GM11168 (cell line): ENCODE data around the gene N4BP2L1.
"Not testable (repeated sequence)": the region's sequence is repeated elsewhere in the genome, so short reads cannot be mapped to it uniquely, and the experiment has no call there.

Source experiments
- in situ Hi-C: fragments of 300-500 bp; cut with MboI; formaldehyde crosslinking; loops from one replicate; pipeline ENCODE4 v1.12.0; 2022; ENCODE audit warnings: low sequenced_read_pairs; ENCODE audit not compliant: unreplicated experiment

N4BP2L1 gene

DNA sequence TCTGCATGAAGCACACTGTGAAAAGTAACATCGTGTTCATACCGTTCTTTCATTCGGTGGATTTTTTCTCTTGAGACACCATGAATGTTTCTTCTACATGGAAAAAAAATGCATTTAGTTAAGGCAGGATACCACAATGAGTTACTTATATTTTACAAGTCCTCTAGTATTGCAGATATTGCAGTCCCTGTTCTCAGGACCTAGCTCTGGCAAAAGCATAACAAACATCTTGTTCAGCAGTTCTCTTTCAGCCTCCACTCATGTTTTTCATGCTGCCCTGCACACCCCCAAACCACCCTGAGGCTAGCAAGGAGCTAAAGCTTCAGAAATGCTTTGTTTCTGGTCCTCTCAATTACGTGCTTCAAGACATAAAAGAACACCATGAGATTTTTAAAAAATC lies 24.8 kb downstream of the N4BP2L1 start:
- in situ Hi-C loops, result no loop called here

DNA sequence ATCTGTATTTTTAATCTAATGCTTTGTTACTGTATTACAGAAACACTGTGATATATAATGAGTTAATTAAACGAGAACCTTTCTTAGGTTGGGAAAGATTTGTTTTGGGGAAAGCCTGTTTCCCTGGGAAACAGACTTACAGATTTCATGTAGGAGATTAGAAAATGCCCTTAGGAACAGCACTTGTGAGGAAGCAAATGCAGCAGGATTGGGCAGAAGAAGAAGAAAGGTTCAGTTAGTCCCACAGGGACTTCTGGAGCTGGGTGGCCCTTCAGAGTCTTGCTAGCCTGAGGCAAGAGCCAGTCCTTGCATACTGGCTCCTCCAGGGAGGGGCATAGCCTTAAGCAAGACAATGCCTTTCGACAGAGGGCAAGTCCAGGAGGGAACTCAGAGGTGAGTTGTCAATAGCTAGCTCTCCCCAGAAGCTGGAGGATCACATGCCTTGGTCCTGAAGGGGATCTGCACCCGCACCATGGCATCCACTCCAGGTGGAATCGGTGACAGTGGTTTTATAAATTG lies 36.8 kb downstream of the N4BP2L1 start:
- in situ Hi-C loops, result no loop called here

DNA sequence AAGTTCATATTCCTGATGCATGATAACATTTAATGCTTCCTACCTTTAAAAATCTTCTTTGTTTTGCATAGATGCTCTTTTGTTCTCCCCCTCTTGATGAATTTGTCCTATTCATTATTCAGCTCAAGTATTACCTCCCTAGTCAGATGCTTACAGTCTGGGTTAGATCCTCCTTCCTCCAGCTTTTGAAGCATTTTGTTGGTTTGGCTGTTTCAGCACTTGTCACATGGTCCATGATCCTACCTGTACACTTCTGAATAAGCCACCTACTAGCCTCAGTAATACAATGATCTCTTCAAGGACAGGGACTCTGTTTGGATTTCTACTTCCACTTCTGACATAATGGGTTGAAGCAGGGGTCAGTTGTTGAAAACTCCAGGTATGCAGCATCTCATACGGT lies 37.4 kb downstream of the N4BP2L1 start:
- in situ Hi-C loops, result no loop called here

DNA sequence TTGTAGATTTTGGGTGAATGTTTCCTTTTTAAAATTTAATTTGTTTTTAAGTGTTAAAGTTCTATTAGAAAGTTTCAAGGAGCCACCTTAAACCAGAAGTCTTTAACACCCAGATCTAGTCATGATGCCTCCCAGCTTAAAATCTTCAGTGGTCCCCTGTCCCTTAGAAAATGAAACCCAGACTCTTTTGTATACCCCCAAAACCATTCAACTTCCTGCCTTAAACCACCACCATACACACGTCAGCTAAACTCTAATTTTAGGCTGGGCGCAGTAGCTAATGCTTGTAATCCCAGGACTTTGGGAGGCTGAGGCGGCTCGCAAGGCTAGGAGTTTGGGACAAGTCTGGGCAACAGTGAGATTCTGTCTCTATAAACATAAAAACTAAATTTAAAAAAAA lies 37.9 kb downstream of the N4BP2L1 start:
- in situ Hi-C loops, result no loop called here

DNA sequence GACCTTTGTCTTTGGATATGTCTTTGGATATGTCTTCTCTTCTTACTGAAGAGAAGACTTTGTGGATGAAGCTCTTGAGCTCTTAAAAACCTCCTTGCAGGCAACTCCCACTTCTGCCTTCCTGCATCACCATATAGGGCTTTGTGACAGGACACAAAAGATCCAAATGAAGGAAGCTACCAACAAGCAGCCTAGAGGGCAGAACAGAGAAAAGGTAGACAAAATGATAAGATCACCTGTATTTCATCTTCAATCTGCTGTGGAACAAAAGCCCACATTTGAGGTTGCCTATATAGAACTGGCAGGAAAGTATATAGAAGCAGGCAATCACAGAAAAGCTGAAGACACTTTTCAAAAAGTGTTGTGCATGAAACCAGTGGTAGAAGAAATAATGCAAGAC lies 42.5 kb downstream of the N4BP2L1 start:
- in situ Hi-C loops, result loop anchor here (10.0 kb wide), 1 partner anchor 199 kb away; the partner anchor contains the start of gene PDS5B

DNA sequence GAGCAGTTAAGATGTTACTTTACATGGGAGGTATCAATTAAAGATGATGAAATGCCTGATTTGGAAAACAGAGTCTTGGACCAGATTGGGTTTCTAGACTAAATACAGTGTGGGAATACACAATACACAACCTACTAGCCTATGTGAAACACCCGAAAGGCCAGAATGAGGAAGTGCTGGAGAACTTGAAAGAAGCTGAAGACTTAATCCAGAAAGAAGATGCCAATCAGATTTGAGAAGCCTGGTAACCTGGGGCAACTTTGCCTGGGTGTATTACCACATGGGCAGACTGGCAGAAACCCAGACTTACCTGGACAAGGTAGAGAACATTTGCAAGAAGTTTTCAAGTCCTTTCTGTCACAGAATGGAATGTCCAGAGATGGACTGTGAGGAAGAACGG lies 43.2 kb downstream of the N4BP2L1 start:
- in situ Hi-C loops, result loop anchor here (10.0 kb wide), 1 partner anchor 200 kb away; the partner anchor contains the start of gene PDS5B

DNA sequence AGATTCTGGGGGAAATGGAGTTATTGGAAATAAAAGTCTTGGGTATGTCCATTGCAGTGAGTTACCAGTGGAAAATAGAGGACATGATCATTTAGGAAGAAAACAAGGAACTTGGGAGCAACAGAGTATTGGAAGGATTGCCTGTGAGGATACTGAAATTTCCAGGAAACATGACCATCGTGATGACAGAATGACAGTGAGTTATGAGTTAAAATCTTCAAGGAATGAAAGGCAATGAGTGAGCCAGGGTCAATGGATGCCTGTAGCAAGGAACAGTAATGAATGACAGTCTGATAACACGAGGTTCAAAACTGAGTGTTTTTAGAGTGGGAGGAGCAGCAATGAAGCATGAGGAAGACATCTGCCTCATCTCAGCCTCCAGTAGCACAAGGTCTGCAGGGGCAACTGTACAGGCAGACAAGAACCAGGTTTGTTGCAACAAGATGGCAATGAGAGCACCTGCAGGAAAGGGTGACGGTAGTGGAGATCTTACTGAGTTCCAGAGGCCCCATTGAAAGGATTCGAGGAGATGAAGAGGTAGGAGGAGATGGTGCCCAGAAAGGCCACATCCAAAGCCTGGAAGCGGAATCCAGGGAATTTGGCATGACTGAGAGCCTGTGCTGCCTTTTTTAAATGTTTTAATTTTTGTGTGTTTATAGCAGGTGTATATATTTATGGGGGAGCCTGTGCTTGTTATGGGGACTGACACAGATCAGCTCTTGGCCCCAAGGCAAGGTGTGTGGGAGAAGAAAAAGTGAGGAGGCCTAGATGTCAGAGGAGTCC lies 43.9 kb downstream of the N4BP2L1 start:
- in situ Hi-C loops, result loop anchor here (10.0 kb wide), 1 partner anchor 201 kb away; the partner anchor contains the start of gene PDS5B

DNA sequence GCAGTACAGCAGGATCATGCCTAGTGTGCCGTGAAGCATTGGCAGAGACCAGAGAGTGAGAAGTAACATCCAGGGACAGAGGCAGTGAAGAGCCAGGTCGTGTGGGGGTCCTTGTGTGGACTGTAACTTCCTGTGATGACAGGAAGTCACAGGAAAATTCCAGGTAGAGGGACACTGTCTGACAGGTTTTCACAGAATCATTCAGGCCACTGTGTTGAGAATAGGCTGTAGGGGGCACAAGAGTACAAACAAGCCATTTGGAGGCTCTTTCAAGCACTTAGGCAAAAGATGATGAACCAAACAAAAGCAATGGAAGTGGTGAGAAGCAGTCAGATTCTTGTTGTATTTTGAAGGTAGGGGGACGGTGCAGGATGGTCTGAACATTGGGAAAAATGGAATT lies 46.4 kb downstream of the N4BP2L1 start:
- in situ Hi-C loops, result loop anchor here (10.0 kb wide), 1 partner anchor 203 kb away; the partner anchor contains the start of gene PDS5B

DNA sequence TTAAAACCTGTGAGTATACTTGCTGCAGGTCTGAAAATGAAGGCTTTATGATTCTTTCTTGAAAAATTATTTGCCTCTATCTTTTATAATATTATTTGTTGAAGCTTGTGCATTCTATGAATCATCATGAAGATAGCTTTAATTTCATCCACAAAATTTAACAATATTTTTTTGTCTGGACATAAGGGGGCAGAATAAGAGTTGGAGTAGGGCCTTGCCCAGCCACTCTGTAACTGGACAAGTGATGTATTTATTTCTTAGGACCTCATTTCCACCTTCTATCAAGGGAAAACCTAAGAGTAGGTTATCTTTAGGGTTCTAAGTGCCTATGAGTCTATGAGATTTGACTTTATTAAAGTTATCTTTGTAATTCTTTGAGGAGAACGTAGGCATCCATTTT lies 49.9 kb downstream of the N4BP2L1 start:
- in situ Hi-C loops, result no loop called here

DNA sequence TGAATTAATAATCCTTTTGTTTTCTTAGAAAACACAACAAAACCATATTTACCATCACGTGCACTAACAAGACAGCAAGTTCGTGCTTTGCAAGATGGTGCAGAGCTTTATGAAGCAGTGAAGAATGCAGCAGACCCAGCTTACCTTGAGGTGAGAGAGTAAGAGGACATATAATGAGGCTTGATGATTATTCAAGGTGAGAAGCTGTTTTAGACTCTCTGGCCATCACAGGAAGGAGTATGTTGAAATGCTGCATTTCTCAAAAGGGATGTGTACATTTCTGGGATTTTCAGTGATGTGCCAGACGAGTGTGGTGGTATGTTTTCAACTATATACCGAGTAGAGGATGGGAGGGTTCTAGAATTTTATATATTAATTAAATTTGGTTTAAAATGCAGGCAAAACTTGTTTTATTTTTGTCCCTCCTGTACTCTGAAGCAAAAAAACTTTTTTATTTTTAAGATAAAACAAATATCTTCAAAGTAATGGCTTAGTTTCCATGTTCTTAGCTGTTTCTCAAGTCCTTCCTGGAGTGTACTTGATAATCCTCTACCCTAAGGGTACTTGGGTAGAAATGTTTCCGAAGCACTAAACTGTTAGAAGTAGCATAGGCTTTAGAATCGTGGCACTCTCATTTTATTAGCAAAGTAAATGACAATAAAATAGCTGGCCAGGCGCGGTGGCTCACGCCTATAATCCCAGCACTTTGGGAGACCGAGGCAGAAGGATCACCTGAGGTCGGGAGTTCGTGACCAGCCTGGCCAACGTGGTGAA lies 51.1 kb downstream of the N4BP2L1 start:
- in situ Hi-C loops, result no loop called here

DNA sequence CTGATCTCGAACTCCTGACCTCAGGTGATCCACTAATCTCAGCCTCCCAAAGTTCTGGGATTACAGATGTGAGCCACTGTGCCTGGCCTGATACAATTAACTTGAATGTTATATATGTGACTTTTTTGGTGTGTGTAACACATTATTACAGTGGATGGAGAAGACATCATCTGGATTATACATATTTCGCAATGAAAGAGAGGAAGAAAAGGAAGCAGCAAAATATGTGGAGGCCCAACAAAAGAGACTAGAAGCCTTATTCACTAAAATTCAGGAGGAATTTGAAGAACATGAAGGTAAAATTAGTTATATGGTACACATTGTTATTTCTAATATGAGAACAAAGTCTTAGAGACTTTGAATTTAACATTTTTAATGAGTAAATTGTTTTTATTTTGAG lies 57.1 kb downstream of the N4BP2L1 start:
- in situ Hi-C loops, result no loop called here

DNA sequence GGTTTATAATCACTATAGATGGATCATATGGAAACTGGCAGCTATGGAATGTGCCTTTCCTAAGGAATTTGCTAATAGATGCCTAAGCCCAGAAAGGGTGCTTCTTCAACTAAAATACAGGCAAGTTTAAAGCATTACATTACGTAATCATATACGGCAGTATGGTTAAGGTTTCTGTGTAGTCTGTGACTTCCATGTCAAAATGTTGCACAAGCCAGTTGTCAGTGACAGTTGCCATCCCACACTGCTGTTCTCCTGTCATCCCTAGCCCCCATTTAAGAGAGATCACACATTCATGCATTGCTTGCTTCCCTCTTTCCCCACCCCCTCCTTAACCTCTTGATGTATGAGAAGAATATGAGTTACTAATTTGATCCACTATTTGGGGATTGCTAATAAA lies 65.4 kb downstream of the N4BP2L1 start:
- in situ Hi-C loops, result no loop called here

DNA sequence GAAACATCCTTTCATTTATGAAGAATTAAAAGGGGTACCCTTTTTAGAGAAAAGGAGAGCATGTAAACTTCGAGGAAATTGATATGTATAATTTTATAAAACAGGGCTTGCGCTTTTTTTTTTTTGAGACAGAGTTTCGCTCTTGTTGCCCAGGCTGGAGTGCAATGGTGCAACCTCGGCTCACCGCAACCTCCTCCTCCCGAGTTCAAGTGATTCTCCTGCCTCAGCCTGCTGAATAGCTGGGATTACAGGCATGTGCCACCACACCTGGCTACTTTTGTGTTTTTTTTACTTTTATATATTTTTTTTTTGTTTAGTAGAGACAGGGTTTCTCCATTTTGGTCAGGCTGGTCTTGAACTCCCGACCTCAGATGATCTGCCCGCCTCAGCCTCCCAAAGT lies 72.0 kb downstream of the N4BP2L1 start:
- in situ Hi-C loops, result not testable (repeated sequence)

DNA sequence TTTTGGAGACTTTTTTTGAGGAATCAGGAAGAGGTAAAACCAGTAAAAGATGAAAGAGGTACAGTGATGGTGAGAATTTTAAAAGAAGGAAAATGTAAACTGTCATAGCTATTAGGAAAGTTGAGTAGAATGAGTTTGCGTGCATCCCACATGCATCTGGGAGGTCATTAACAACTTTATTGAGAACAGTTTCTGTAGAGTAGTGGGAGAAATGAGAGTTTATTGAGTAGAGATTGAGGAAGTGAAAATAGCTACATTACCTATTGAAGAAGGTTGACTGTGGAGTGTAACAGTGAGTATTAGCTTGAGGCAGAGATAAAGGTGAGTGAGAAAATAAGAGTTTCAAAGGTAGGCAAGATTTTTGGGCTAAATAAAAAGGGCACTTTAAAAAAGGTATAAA lies 73.9 kb downstream of the N4BP2L1 start:
- in situ Hi-C loops, result no loop called here

DNA sequence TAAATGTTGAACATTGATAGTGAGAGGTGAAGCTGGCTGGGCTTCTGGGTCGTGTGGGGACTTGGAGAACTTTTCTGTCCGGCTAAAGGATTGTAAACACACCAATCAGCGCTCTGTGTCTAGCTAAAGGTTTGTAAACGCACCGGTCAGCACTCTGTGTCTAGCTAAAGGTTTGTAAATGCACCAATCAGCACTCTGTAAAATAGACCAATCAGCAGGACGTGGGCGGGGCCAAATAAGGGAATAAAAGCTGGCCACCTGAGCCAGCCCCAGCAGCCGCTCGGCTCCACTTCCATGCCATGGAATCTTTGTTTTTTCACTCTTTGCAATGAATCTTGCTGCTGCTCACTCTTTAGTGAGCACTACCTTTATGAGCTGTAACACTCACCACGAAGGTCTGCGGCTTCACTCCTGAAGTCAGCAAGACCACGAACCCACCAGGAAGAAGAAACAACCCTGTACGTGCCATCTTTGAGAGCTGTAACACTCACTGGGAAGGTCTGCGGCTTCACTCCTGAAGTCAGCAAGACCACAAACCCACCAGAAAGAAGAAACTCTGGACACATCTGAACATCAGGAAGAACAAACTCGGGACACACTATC lies 77.0 kb downstream of the N4BP2L1 start:
- in situ Hi-C loops, result not testable (repeated sequence)
